Measurements from ENCODE around the gene DNAI1. TPM values are rescaled to one million over a fixed set of nuclear protein-coding genes. Genes with fewer than 3 reads are reported as not detected.

DNAI1 gene
- total and polyA plus RNA-seq, 2 of the 13 experiments (the other 11 are each of a cell fraction or from before 2014, with no cell fraction given), result not detected

GRCh38 chr9:34491596-34491995, 33.0 kb downstream of the DNAI1 start:
- Histone ChIP-seq H3K27me3 (ENCODE audit: control insufficient read depth in 1 of 2, insufficient read depth in 2 of 2, low read length in 2 of 2) (peaks cover 0 to 7% of the 10 kb centered on the region in 2 experiments; a peak in 1 of 5 replicates), H3K36me3 (replicated peaks in 1 of 2; ENCODE audit: control insufficient read depth in 1 of 2, insufficient read depth in 2 of 2, low read length in 2 of 2) (no peaks in the 10 kb centered on the region), H4K20me1 (ENCODE audit: insufficient read depth, low read length) (no peaks in the 10 kb centered on the region), H3K4me1 (ENCODE audit: insufficient read depth, low read length) (no peaks in the 10 kb centered on the region), H3K9ac (ENCODE audit: insufficient read depth, low read depth, low read length) (no peak overlapping the region), H2AFZ (ENCODE audit: low read length) (no peak overlapping the region), H3K4me2 (ENCODE audit: low read depth, low read length) (no peak overlapping the region), H3K79me2 (ENCODE audit: insufficient read depth, low read length) (no peaks in the 10 kb centered on the region), H3K9me3 (ENCODE audit: low read length) (no peaks in the 10 kb centered on the region), H3K4me3 (replicated peaks in 1 of 3; ENCODE audit: insufficient read depth in 1 of 3, low read depth in 2 of 3, low read length in 3 of 3) (no peak overlapping the region), H3K27ac (ENCODE audit: extremely low read length, insufficient read depth, low read length) (no peak overlapping the region)
- CTCF ChIA-PET (ENCODE audit: low intra/inter-chr PET ratio, low total read pairs), result no interaction called here
- intact Hi-C loops (cut with micrococcal nuclease; ENCODE audit: unreplicated experiment) (no loop called here), in situ Hi-C loops (cut with HindIII; ENCODE audit: extremely low pct_ligation_motif_present, low pct_unique_long_range_greater_than_20kb) (no loop called here)
- FAIRE-seq (no peak), DNase-seq (ENCODE audit: low spot score) (no peak), ATAC-seq (no peak)
- POLR2A ChIA-PET, result no interaction called here
- BruUV-seq (replicated peaks), result no TSS peak
- 0% methylated on average over 2 of the region's 2 CpGs for WGBS (ENCODE audit: low lambda C conversion rate)
- TF ChIP-seq RXRA (CRISPR knock-in tag; IDR thresholded peaks at IDR 0.05), result no peak
- TF ChIP-seq ASH2L (IDR thresholded peaks at IDR 0.05; ENCODE audit: insufficient read length, low read depth, low read length), result no peak
- TF ChIP-seq ZNF609 (CRISPR knock-in tag; IDR thresholded peaks at IDR 0.05; ENCODE audit: borderline replicate concordance), result no peak
- TF ChIP-seq CREBL2 (CRISPR knock-in tag; IDR thresholded peaks at IDR 0.05; ENCODE audit: borderline replicate concordance), result no peak
- TF ChIP-seq ZNF512B (CRISPR knock-in tag; IDR thresholded peaks at IDR 0.05; ENCODE audit: borderline replicate concordance), result no peak
- TF ChIP-seq AKAP8 (CRISPR knock-in tag; IDR thresholded peaks at IDR 0.05), result no peak
- TF ChIP-seq ZNF878 (CRISPR knock-in tag; IDR thresholded peaks at IDR 0.05), result no peak
- TF ChIP-seq ZFYVE20 (CRISPR knock-in tag; IDR thresholded peaks at IDR 0.05; ENCODE audit: borderline replicate concordance, low read depth), result no peak
- TF ChIP-seq ZNF383 (CRISPR knock-in tag; IDR thresholded peaks at IDR 0.05; ENCODE audit: borderline replicate concordance), result no peak
- no peak for TF ChIP-seq TAF1 (CRISPR knock-in tag; IDR thresholded peaks at IDR 0.05)
- no peak for TF ChIP-seq ZNF839 (CRISPR knock-in tag; IDR thresholded peaks at IDR 0.05; ENCODE audit: borderline replicate concordance)
- TF ChIP-seq ZNF460 (CRISPR knock-in tag; IDR thresholded peaks at IDR 0.05; ENCODE audit: borderline replicate concordance), result no peak
- no peak for TF ChIP-seq ATF2 (CRISPR knock-in tag; IDR thresholded peaks at IDR 0.05)
- no peak for TF ChIP-seq NFRKB (IDR thresholded peaks at IDR 0.05)
- TF ChIP-seq ZNF713 (CRISPR knock-in tag; IDR thresholded peaks at IDR 0.05), result no peak
- no peak for TF ChIP-seq ZNF234 (CRISPR knock-in tag; conservative IDR thresholded peaks at IDR 0.05)

All from HepG2 (cell line).